PC-3 (cell line): ENCODE measurements around the gene BMAL2. TPM values are rescaled to one million over a fixed set of nuclear protein-coding genes. Genes with fewer than 3 reads are reported as not detected.

ENCODE experiments used
- ATAC-seq: fragments of 200-7000 bp; cut with Tn5 transposase; 2 replicates; pipeline ENCODE4 v1.9.1; 2020; ENCODE audit warnings: mild to moderate bottlenecking, moderate library complexity
- BruUV-seq: library from RNA; stranded (reverse); fragments of 400-500 nt; replicated peaks from 2 replicates; lab custom pipeline; 2021; lab: Mats Ljungman, UMichigan
- CTCF ChIA-PET: fragments of 300-600 bp; sonication (Branson Sonifier 250); formaldehyde crosslinking; loops from one replicate; lab custom pipeline; 2022; ENCODE audit warnings: antibody characterized with exemption; lab: Charles Lee
- POLR2A ChIA-PET: fragments of 300-600 bp; sonication (Branson Sonifier 250); formaldehyde crosslinking; loops from one replicate; lab custom pipeline; 2022; ENCODE audit warnings: antibody characterized with exemption; ENCODE audit not compliant: unreplicated experiment; lab: Charles Lee
- DNase-seq: peaks from one replicate; pipeline ENCODE4 v3.0.0-alpha.2; 2015
- H2AFZ ChIP-seq: fragments of 300-600 bp; sonication (generic); 2 replicates; pipeline ENCODE4 v1.6.0; 2016; ENCODE audit warnings: antibody characterized with exemption, low read length
- H3F3A ChIP-seq: fragments of 300-600 bp; sonication (generic); one replicate; pipeline ENCODE4 v1.6.0; 2017; ENCODE audit warnings: antibody characterized with exemption, low read length, control low read depth, mild to moderate bottlenecking; ENCODE audit not compliant: unreplicated experiment
- H3K27ac ChIP-seq: fragments of 300-600 bp; sonication (generic); 2 replicates; pipeline ENCODE4 v1.5.1; 2016; ENCODE audit warnings: mild to moderate bottlenecking, low read length
- H3K27me3 ChIP-seq: fragments of 300-600 bp; sonication (generic); 2 replicates; pipeline ENCODE4 v1.6.1; 2016; ENCODE audit warnings: low read length, mixed read lengths
- H3K36me3 ChIP-seq: fragments of 300-600 bp; sonication (generic); 2 replicates; pipeline ENCODE4 v1.6.1; 2016; ENCODE audit warnings: low read depth, mixed run types, low read length, mixed read lengths
- H3K4me1 ChIP-seq: fragments of 300-600 bp; sonication (generic); 2 replicates; pipeline ENCODE4 v1.5.1; 2016; ENCODE audit warnings: low read length; ENCODE audit not compliant: insufficient read depth
- H3K4me2 ChIP-seq: fragments of 300-600 bp; sonication (generic); 2 replicates; pipeline ENCODE4 v1.6.0; 2016; ENCODE audit warnings: low read length
- H3K4me3 ChIP-seq: fragments of 300-600 bp; sonication (generic); 2 replicates; pipeline ENCODE4 v1.5.1; 2016; ENCODE audit warnings: mild to moderate bottlenecking, low read length, mixed read lengths
- H3K79me2 ChIP-seq: fragments of 300-600 bp; sonication (generic); 2 replicates; pipeline ENCODE4 v1.6.1; 2017; ENCODE audit warnings: low read length, mixed read lengths
- H3K9ac ChIP-seq: fragments of 300-600 bp; sonication (generic); 2 replicates; pipeline ENCODE4 v1.6.0; 2016; ENCODE audit warnings: mild to moderate bottlenecking, low read length
- H3K9me2 ChIP-seq: fragments of 300-600 bp; sonication (generic); replicated peaks from 2 replicates; pipeline ENCODE4 v1.6.1; 2016; ENCODE audit warnings: mixed run types, low read length, mixed read lengths
- H3K9me3 ChIP-seq: fragments of 300-600 bp; sonication (generic); 2 replicates; pipeline ENCODE4 v1.6.1; 2016; ENCODE audit warnings: low read length, mixed read lengths
- H4K20me1 ChIP-seq: fragments of 300-600 bp; sonication (generic); 2 replicates; pipeline ENCODE4 v1.6.1; 2016; ENCODE audit warnings: low read length, mixed read lengths
- EZH2 ChIP-seq: fragments of 300-600 bp; sonication (generic); IDR thresholded peaks from one replicate; pipeline ENCODE4 v1.6.1; 2017; ENCODE audit warnings: antibody characterized with exemption, mild to moderate bottlenecking, low read length; ENCODE audit not compliant: unreplicated experiment
- EZH2phosphoT487 ChIP-seq: fragments of 300-600 bp; sonication (generic); IDR thresholded peaks from 2 replicates; pipeline ENCODE4 v1.6.1; 2018; ENCODE audit warnings: mild to moderate bottlenecking, antibody characterized with exemption, low read length, borderline replicate concordance
- intact Hi-C: fragments of 100-400 bp; cut with micrococcal nuclease; formaldehyde crosslinking; loops from 2 replicates; pipeline ENCODE4 v1.9.0; 2023
- total RNA-seq: library from RNA; depleted of rRNA; stranded (reverse); fragments of >200 nt; gene quantifications from 2 replicates; pipeline ENCODE4 v1.2.3, GENCODE V29; 2014
- TF ChIP-seq, protein P1 (sequence below): fragments of 300-600 bp; sonication (generic); conservative IDR thresholded peaks from 2 replicates; pipeline ENCODE4 v1.5.1; 2017; ENCODE audit warnings: antibody characterized with exemption, low read depth, mild to moderate bottlenecking, low read length

The BMAL2 gene
- total RNA-seq, 1 experiment from 2014 or later = 137 TPM

DNA sequence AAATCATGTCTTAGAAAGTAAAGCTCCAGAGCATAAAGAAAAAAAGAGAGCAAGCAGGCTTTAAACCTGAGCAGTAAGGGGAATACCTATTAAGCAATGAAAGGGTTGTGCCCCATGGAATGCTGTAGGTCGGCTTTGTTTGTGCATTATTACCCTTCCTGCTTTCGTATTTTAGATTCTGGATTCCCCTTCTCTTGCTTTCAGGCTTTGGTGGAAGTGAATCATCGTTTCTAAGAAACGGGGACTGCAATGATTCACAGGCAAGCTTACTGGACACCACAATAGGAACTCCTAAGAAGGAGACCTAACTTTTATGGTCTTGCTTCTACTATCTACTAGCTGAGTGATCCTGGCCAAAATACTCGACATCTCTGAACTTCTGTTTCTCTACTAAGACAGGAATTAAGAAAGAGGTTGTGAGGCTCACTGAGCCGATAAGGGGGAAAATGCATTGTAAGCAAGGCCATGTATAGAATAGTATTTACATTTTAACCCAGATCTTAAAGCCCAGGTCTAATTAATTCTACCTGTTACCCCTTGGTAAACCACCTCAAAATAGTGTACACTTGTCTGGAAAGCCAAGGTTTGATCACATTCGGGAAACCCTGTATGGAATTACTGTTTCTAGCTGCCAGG, 1.2 kb upstream of the BMAL2 start:
- no TSS peak for BruUV-seq
- H3K27me3 ChIP-seq = no peaks in the 10 kb centered on the region
- peaks cover 52% of the 10 kb centered on the region for H3K4me1 ChIP-seq
- peak overlapping the region; percentile 91 for H3K9ac ChIP-seq
- H3F3A ChIP-seq = peaks cover 30% of the 10 kb centered on the region
- H3K36me3 ChIP-seq = no peaks in the 10 kb centered on the region
- H3K27ac ChIP-seq = peak overlapping the region; percentile 95
- TF ChIP-seq EZH2phosphoT487 (no peak), EZH2 (no peak)
- TF ChIP-seq, protein P1, sequence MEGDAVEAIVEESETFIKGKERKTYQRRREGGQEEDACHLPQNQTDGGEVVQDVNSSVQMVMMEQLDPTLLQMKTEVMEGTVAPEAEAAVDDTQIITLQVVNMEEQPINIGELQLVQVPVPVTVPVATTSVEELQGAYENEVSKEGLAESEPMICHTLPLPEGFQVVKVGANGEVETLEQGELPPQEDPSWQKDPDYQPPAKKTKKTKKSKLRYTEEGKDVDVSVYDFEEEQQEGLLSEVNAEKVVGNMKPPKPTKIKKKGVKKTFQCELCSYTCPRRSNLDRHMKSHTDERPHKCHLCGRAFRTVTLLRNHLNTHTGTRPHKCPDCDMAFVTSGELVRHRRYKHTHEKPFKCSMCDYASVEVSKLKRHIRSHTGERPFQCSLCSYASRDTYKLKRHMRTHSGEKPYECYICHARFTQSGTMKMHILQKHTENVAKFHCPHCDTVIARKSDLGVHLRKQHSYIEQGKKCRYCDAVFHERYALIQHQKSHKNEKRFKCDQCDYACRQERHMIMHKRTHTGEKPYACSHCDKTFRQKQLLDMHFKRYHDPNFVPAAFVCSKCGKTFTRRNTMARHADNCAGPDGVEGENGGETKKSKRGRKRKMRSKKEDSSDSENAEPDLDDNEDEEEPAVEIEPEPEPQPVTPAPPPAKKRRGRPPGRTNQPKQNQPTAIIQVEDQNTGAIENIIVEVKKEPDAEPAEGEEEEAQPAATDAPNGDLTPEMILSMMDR = no peak
- ATAC-seq = peak; percentile 61
- H3K79me2 ChIP-seq = peaks cover 46% of the 10 kb centered on the region
- no peaks in the 10 kb centered on the region for H3K9me3 ChIP-seq
- DNase-seq = peak; percentile 99
- peak overlapping the region; percentile 83 for H3K4me3 ChIP-seq
- peak overlapping the region; percentile 93 for H3K4me2 ChIP-seq
- POLR2A ChIA-PET = interaction anchor here (0.5 to 1.7 kb wide), 4 partner anchors 12 to 1422 kb away, joined by 3 to 11 read pairs (median 4); no protein-coding TSS in a partner anchor
- intact Hi-C loops = loop anchor here (1.0 to 10.0 kb wide), 6 partner anchors 12 to 371 kb away; no protein-coding TSS in a partner anchor
- H3K9me2 ChIP-seq = no peaks in the 10 kb centered on the region
- CTCF ChIA-PET = interaction anchor here (0.6 to 0.9 kb wide), 5 partner anchors 12 to 490 kb away, joined by 3 to 5 read pairs (median 4); no protein-coding TSS in a partner anchor
- 0 out of 2 replicates have a peak overlapping the region, but pooled peaks have one; percentile 5 for H2AFZ ChIP-seq
- no peaks in the 10 kb centered on the region for H4K20me1 ChIP-seq

- ChIA-PET CTCF (interaction anchor here (0.7 to 0.9 kb wide), 2 partner anchors 13 to 26 kb away, joined by 4 to 5 read pairs; no protein-coding TSS in a partner anchor), POLR2A (interaction anchor here (1.7 kb wide), 1 partner anchor 12 kb away, joined by 11 read pairs; no protein-coding TSS in a partner anchor)
- peak overlapping the region; percentile 93 for H3K4me2 ChIP-seq
- H3K9me2 ChIP-seq = no peaks in the 10 kb centered on the region
- peaks cover 57% of the 10 kb centered on the region for H3K4me1 ChIP-seq
- TSS peak; percentile 9 for BruUV-seq
- H2AFZ ChIP-seq = peak overlapping the region; percentile 67
- peak overlapping the region; percentile 95 for H3K27ac ChIP-seq
- H3F3A ChIP-seq = peaks cover 30% of the 10 kb centered on the region
- no peaks in the 10 kb centered on the region for H3K9me3 ChIP-seq
- H4K20me1 ChIP-seq = no peaks in the 10 kb centered on the region
- peak overlapping the region; percentile 91 for H3K9ac ChIP-seq
- TF ChIP-seq EZH2 (no peak), EZH2phosphoT487 (no peak)
- TF ChIP-seq, protein P1 = no peak
- H3K4me3 ChIP-seq = peak overlapping the region; percentile 83
- peaks cover 51% of the 10 kb centered on the region for H3K79me2 ChIP-seq
- intact Hi-C loops = loop anchor here (1.0 to 10.0 kb wide), 6 partner anchors 11 to 370 kb away; no protein-coding TSS in a partner anchor
- DNase-seq = peak; percentile 46
- no peaks in the 10 kb centered on the region for H3K27me3 ChIP-seq
- ATAC-seq = peak; percentile 0; the same call in 1 of the 2 replicates
- no peaks in the 10 kb centered on the region for H3K36me3 ChIP-seq
Observed at GRCh38 chr12:27331927-27332324, 710 bp upstream of the BMAL2 start.
